OCI-M2 (cell line): Measurements from ENCODE around the gene SERINC3.

Experiments
- DNase-seq: peaks from one replicate; lab custom pipeline; 2025; ENCODE audit not compliant: unreplicated experiment; lab: John Stamatoyannopoulos, UW

SERINC3 gene

GRCh38 chr20:44467289-44467883, 54.5 kb downstream of the SERINC3 start:
- DNase-seq = no peak

- no peak for DNase-seq
These were observed 56.8 kb downstream of the SERINC3 start for GRCh38 chr20:44465001-44465560.

- DNase-seq = no peak
These were observed 57.4 kb downstream of the SERINC3 start for GRCh38 chr20:44464514-44464913.

GRCh38 chr20:44463466-44463865, 58.4 kb downstream of the SERINC3 start:
- no peak for DNase-seq

- no peak for DNase-seq
These were observed 60.1 kb downstream of the SERINC3 start for GRCh38 chr20:44461803-44462174.

GRCh38 chr20:44461142-44461802, 60.6 kb downstream of the SERINC3 start:
- no peak for DNase-seq

GRCh38 chr20:44460795-44461141, 61.1 kb downstream of the SERINC3 start:
- DNase-seq = no peak

- no peak for DNase-seq
These were observed 62.6 kb downstream of the SERINC3 start for GRCh38 chr20:44459271-44459670.

- no peak for DNase-seq
These were observed 64.9 kb downstream of the SERINC3 start for GRCh38 chr20:44457016-44457415.

- no peak for DNase-seq
These were observed 65.3 kb downstream of the SERINC3 start for GRCh38 chr20:44456611-44457010.

- DNase-seq = no peak
These were observed 66.7 kb downstream of the SERINC3 start for GRCh38 chr20:44455126-44455525.

GRCh38 chr20:44454306-44454963, 67.4 kb downstream of the SERINC3 start:
- DNase-seq = no peak

- DNase-seq = no peak
These were observed 70.9 kb downstream of the SERINC3 start for GRCh38 chr20:44450903-44451450.

- no peak for DNase-seq
These were observed 71.5 kb downstream of the SERINC3 start for GRCh38 chr20:44450281-44450889.

- DNase-seq = no peak
These were observed 72.0 kb downstream of the SERINC3 start for GRCh38 chr20:44449864-44450263.

- DNase-seq = no peak
These were observed 72.9 kb downstream of the SERINC3 start for GRCh38 chr20:44448753-44449546.

- DNase-seq = no peak
These were observed 73.9 kb downstream of the SERINC3 start for GRCh38 chr20:44447827-44448419.
